Hepatic stellate cell (primary cell): ENCODE results near the gene OLFML2B.
"Not testable (repeated sequence)": the region's sequence is repeated elsewhere in the genome, so short reads cannot be mapped to it uniquely, and the experiment has no call there.

Source experiments
- DNase-seq: peaks from one replicate; pipeline ENCODE4 v3.0.0; 2011; ENCODE audit warnings: low spot score

OLFML2B gene

GRCh38 chr1:162023547-162024501 lies at the start of gene OLFML2B:
Gene OLFML2B (minus strand): TSS chr1:162023869. CDS start chr1:162023430, 439 bp downstream.
- peak; percentile 91 for DNase-seq

DNA sequence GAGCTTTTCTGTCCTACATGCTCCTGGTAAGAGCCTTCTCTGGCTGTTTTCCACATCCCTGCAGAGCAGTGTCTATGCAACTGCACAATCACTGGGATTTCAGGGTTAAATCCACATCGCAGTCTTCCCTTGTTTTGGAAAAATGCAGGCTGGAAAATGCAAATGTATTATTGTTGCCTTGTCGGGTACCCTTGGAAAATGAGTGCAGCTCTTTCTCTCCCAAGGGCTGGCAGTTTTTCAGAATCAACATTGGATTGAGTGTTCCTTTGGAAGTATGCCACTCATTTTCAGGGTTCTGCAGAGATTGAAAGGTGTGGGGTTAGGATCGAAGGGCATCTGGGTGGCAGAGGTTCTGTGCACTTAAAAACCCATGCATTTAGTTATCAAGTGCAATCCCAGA lies 49.1 kb upstream of the OLFML2B start:
- DNase-seq, result no peak

- DNase-seq, result no peak
Measured at GRCh38 chr1:162070825-162071224, 47.2 kb upstream of the OLFML2B start.

DNA sequence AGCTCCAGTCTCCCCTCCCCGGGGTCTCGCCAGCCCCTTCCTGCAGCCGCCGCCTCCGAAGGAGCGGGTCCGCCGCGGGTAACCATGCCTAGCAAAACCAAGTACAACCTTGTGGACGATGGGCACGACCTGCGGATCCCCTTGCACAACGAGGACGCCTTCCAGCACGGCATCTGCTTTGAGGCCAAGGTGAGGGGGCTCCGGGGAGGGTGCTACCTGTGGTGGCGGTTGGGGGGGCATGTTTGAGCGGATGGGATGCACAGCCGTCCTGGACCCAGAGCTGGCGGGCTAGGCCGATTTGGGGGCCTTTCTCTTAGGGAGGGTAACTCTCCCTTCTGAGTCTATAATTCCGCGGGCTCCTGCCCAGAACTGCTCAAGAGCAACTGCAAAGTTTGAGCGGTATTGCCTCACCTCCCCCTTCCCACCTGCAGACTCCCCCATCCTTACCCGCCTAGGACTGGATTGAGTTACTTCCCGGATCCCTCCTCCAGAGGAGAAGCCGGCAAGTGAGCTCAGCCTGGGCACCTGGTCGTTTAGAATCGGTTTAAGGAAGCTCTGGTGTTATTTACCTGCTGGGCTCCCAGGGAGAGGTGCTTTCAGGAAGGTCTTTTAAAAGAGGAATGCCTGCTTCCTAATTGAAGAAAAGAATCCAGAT lies 46.6 kb upstream of the OLFML2B start:
- DNase-seq, result no peak

- peak; percentile 64 for DNase-seq
Measured at GRCh38 chr1:162069334-162070093, 45.8 kb upstream of the OLFML2B start, which contains the start of gene NOS1AP. Gene NOS1AP (plus strand): TSS chr1:162069691. CDS start chr1:162070178, 487 bp downstream.

- DNase-seq, result no peak
Measured at GRCh38 chr1:162068301-162068700, 44.6 kb upstream of the OLFML2B start.

DNA sequence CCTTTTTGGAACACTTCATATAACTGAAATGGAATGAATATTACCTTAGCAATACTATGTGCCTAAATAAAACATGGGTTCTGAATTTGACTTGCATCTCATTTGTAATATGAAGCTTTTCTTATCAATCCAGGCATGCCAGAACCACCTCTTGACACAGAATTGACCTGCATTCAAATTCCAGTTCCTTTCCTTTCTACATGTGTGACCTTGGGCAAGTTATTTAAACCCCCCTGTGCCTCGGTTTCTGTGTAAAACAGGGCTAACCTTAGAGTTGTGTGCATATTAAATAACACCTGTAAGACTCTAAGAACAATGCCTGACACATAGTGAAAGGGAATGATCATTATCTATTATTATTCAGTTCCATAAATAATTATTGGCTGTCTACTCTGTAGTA lies 43.8 kb upstream of the OLFML2B start:
- no peak for DNase-seq

GRCh38 chr1:162066836-162067235 lies 43.2 kb upstream of the OLFML2B start:
- DNase-seq, result not testable (repeated sequence)

GRCh38 chr1:162065016-162065415 lies 41.3 kb upstream of the OLFML2B start:
- DNase-seq, result no peak

DNA sequence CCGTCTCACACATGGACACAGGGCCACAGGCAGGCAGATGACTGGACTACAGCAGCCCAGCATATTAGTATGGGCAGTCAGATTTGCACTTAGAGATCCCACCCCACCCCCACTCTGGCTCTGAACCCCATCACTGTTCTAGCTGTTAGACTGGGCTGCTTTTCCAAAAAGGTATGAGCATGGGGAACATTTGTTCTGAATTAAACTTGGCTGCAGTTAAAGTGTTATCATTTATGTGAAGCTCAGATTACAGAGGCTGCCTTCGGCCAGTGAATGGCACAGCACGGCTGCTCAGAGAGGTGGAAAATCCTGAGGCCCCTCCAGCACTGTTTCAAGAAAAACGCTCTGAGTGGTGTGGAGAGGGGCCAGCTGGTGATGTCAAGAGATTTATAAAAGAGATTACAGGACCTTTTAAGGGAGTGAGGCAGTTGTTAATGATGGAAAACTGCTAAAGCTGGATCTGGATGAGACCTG lies 38.9 kb upstream of the OLFML2B start:
- DNase-seq, result no peak

DNA sequence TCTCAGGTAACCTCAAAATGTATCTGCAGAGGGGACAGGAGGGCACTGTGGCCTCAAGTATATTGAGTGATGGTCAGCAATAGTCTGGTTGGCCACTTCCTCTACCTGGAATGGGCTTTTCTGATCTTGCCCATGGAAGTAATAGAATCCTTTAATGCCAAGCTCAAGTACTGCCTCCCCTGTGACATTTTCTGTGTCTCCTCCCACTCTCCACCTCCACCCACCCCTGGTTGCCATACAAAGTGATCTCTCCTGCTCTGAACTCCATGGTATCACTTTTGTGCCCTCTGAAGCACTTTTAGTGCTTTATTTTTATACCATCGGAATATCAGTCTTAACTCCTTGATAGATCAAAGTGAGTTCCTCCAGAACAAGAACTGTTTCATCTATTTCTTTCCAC lies 36.6 kb upstream of the OLFML2B start:
- DNase-seq, result no peak

- no peak for DNase-seq
Measured at GRCh38 chr1:162059721-162060120, 36.1 kb upstream of the OLFML2B start.

DNA sequence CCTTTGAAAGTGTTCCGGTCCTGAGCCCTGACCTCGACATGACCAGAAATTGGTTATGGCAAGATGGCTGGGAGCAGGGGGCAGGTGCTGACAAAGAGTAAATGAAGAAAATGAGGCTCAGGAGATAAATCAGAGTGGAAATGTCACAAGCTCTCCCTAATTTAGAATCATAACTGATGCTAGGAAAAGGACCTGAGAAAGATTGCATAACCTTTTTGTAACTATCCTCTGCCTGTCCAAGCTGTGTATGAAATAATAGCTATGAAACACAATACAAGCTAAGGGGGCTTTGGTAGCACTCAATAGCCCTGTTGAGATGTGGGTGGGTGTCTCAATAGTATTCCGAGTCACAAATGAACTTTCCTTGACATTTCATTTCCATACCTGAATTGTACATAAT lies 32.9 kb upstream of the OLFML2B start:
- no peak for DNase-seq

DNA sequence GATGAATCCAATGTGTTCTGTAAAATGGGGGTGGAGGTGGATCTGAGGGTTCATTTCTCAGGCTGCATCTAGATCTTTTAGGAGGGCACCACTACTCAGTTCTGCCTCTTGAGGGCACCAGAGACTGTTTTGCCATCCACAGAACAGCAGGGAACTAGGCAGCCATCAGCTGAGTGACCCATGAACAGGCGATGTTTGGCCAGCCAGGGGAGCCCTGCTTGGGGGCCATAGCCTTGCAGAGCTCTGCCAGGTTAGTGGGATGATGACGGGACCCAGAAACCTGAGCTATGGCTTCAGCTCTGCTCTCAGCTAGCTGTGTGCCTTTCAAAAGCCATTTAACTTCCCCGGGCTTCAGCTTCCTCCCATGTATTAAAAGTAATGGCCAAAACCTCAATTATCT lies 32.4 kb upstream of the OLFML2B start:
- peak; percentile 56 for DNase-seq

GRCh38 chr1:162055062-162055461 lies 31.4 kb upstream of the OLFML2B start:
- DNase-seq, result peak; percentile 30

GRCh38 chr1:162053949-162054348 lies 30.3 kb upstream of the OLFML2B start:
- not testable (repeated sequence) for DNase-seq

DNA sequence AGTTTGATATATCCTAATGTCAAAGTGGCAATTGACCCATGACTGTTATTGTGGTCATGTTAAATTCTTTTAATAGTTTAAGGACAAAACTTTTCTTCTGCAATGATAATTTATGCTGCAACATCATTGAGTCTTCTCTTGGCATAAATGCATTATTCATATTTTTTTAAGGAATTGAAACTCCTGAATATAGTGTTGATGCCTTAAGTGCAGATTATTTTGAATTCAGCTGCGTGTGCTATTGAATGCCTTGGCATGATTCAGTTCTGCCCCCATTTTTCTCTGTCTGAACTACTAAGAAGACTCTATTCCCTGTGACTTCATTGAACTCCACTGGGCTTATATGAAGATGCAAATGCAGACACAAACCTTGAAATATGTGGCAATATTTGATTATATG lies 23.3 kb upstream of the OLFML2B start:
- DNase-seq, result no peak

- DNase-seq, result no peak
Measured at GRCh38 chr1:162042361-162042760, 18.7 kb upstream of the OLFML2B start.

- no peak for DNase-seq
Measured at GRCh38 chr1:162040657-162041056, 17.0 kb upstream of the OLFML2B start.

DNA sequence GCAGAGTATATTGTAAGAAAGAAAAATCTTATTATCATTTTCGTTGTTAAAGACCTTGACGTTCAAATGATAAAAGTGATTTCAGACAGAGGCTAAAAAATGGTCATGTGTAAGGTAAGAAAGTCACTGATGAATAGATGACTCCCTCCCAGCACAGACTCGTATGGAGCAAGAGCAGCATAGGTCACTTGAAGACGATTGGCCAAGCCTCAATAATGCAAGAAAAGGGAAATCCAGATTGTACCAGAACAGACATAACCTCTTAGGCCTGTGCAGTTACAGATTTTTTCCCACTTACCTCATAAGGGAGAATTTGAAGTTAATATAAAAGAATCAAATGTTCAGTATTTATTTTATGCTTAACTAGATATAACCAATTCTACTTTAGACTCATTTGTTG lies 16.3 kb upstream of the OLFML2B start:
- DNase-seq, result no peak

DNA sequence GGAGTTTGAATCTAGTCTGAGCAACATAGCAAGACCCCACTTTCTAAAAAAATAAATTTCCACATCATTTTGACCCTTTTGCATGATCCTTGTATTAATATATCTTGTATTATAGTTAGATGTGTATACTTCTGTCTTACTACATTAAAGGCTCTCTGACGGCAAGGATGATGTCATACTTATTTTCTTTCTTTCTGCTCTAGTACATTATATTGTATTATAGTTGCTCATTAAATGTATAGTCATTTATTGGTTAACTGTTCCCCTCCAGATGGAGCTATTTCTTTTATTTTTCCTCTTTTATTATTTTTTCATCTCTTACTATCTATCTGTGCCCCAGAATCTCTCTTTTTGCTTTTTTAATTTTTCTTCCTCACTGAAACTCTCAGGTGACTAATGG lies 15.0 kb upstream of the OLFML2B start:
- DNase-seq, result no peak

GRCh38 chr1:162036163-162036562 lies 12.5 kb upstream of the OLFML2B start:
- no peak for DNase-seq
